Right kidney (tissue), 9 donors: ENCODE data around the gene TRPV5.
"Not testable (repeated sequence)": the region's sequence is repeated elsewhere in the genome, so short reads cannot be mapped to it uniquely, and the experiment has no call there.

Experiments
- DNase-seq: peaks from one replicate; pipeline ENCODE4 v3.0.0-alpha.2; 2016
- long read RNA-seq, 8 donors: transcript quantifications; one replicate each; lab custom pipeline, GENCODE V29; 2026

The TRPV5 gene
- long read RNA-seq, donor 1, result 0 reads
- long read RNA-seq, donor 2, result 0 reads
- long read RNA-seq, donor 3, result 0 reads
- long read RNA-seq, donor 4, result 0 reads
- long read RNA-seq, donor 5, result 0 reads
- long read RNA-seq, donor 6, result 0 reads
- long read RNA-seq, donor 7, result 0 reads
- long read RNA-seq, donor 8, result 0 reads

DNA sequence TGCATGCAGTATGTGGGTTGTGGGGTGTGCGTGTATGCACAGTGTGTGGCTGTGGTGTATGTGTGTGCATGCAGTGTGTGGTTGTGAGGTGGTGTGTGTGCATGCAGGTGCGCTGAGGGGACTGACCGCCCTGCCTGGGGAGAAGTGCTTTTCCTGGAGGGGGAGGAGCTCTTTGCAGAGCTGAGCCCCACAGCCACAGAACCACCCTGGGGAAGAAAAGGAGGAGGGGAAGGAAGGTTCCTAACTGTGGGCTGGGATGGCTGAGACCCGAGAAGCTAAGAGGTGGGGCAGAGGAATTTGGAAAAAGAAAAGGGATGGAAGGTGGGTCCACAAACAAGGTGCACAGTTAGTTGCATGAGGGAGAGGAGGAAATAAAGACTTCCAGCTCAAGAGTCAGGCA lies at the start of gene TRPV5:
Gene TRPV5, minus strand, starts transcription at position 123 of the 400 bp plus-strand sequence. CDS start 287 bp downstream, outside the sequence.
- no peak for DNase-seq

DNA sequence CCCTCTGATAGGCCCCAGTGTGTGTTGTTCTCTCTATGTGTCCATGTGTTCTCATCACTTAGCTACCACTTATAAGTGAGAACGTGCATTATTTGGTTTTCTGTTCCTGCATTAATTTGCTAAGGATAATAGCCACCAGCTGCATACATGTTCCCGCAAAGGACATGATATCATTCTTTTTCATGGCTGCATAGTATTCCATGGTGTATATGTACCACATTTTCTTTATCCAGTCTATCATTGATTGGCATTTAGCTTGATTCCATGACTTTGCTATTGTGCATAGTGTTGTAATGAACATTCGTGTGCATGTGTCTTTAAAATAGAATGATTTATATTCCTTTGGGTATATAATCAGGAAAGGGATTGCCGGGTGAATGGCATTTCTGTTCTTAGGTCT lies 44.9 kb upstream of the TRPV5 start:
- DNase-seq, result not testable (repeated sequence)

DNA sequence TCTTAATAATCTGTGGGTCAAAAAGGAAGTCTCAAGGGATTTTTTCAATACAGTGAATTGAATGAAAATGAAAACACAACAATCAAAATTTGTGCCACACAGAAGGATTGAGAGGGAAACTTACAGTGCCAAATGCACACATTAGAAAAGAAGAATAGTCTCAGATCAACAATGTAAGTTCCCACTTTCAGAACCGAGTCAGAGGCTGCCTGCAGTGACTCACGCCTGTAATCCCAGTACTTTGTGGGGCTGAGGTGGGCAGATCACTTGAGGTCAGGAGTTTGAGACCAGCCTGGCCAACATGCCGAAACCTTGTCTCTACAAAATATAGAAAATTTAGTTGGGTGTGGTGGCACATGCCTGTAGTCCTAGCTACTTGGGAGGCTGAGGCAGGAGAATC lies 41.1 kb upstream of the TRPV5 start:
- no peak for DNase-seq

DNA sequence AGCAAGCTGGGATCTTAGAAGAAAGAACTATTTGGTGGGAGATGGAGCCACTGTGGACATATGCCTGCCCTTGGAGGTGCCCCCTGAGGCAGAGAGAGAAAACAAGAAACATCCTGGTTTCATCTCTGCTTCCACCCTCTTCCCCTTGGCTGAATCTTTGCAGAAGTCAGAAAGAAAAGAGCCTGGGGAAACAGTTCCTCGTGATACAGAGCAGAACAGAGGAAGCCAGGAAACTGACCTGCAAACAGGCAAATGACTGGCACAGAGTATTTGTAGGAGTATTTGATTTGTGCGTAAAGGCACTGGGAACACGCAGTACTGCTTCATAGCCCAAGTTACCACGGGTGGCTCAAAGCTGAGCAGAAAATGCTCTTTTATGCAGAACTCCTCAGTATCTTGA lies 35.6 kb upstream of the TRPV5 start:
- no peak for DNase-seq

DNA sequence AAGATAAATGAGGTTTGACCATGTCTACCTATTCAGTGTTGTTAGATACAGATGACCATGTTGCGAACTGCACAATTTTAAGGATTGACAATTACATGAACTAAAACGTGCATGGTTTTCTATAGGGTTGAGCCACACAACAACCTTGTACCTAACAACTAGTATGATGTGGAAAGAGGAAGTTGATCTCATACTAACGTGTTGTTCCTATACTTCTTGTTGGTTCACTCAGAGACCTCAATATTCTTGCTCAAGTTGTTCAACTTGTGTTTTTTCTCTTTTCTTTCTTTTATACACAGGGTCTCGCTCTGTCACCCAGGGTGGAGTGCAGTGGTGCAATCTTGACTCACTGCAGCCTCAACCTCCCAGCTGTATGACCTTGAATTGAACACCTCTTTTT lies 34.7 kb upstream of the TRPV5 start:
- no peak for DNase-seq

- no peak for DNase-seq
These were observed 31.1 kb upstream of the TRPV5 start for GRCh38 chr7:142964502-142965246.

DNA sequence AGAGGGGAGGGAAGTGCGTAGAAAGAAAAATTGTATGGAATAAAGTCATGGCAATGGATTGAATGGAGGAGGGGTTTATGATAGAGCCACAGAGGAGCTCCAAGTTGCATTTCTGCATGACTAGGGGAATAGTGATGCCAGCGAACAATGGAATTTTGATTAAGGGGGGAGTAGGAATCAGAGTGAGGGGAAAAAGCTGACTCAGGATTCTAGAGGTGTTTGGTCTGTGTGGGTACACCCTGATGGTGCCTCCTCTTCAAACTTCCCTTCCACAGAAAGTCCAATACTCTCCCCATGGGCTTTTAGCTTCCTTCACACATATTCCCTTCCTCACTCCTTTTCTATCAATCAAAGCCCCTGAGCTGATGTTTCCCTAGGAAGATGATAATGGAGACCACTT lies 30.4 kb upstream of the TRPV5 start:
- DNase-seq, result no peak

GRCh38 chr7:142962991-142963390 lies 29.4 kb upstream of the TRPV5 start:
- DNase-seq, result no peak

- DNase-seq, result no peak
These were observed 28.7 kb upstream of the TRPV5 start, which contains the start of gene KEL for GRCh38 chr7:142961973-142962926. TSS of gene KEL (minus strand) at chr7:142962363. CDS start at chr7:142962206, 157 bp downstream.

DNA sequence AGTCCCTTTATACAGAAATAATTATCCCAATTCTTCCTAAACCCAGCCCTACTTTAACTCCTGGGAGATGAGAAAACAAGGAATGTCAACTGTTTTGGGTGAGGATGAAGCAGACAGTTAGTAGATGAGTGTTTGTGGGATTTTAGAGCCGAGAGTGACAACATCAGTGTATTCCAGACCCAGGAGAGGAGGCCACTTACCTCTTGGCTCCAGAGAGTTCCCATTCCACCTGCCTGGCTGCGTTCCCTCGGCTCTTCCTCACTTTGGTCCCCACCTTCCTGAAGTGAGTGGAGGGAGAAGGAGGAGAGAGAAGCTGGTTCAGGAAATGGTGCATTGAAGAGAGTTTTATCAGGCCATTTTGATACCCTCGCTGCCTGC lies 28.0 kb upstream of the TRPV5 start:
- DNase-seq, result no peak

- DNase-seq, result no peak
These were observed 27.5 kb upstream of the TRPV5 start for GRCh38 chr7:142960955-142961512.

GRCh38 chr7:142959202-142959601 lies 25.7 kb upstream of the TRPV5 start:
- no peak for DNase-seq

DNA sequence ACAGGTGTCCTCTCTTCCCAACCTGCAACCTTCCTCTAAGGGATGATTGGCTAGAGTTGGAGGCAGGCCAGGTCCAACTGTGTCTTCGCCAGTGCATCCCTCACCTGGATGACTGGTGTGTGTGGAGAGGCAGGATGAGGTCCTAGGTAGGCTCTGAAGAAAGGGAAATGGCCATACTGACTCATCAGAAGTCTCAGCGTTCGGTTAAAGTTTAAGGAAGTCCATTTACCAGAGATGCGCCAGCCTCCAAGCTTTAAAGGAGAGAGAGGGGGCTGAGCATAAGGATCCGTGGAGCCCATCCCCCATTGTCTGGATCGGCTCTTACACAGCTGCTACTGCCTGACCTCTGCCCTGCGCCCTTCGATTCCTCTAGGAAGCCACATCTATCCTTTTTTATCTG lies 24.2 kb upstream of the TRPV5 start:
- no peak for DNase-seq

- DNase-seq, result no peak
These were observed 23.5 kb upstream of the TRPV5 start for GRCh38 chr7:142956951-142957623.

DNA sequence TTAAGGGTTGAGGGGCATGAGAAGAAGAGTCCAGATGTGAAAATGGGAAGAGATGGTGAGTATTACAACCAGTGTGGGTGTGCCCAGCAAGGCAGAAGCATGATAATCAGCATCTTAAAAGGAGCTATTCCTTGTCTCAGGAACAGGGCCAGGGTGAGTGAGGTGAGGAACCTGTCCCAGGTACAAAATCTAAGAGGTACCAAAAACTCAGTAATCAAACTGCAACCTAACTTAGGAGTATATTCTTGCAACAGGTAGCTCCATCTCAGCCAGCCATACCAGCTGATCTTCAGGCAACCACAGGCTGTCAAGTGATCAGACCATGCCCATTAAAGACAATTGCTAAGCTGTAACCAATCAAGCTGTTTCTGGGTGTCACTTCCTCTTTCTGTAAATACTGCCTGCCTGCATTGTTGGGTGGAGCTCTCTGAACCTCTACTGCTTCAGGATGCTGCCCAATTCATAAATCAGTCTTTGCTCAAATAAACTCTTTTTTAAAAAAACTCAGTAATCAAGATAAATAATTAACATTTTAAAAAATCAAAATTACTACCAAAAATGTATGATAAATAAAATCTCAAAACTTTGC lies 21.2 kb upstream of the TRPV5 start:
- DNase-seq, result no peak

DNA sequence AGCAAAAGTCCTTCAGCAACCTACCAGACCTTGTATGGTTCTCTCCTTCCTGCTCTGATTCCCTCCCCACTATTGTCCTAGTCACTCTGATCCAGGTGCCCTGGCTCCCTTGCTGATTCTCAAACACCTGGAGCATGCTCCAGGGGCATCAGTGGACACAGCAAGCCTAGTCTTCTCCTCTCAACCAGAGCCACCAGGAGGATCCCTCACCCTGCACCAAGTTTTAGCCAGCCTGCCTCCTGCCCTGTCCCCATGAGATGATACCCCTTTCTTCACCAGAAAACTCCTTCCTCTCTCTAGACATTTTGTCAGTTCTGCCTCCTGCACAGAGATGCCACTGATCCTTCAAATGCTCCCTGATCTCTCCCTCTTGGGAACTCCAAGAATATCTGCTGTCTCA lies 16.7 kb upstream of the TRPV5 start:
- no peak for DNase-seq

GRCh38 chr7:142948603-142949002 lies 15.1 kb upstream of the TRPV5 start:
- no peak for DNase-seq

- no peak for DNase-seq
These were observed 11.5 kb upstream of the TRPV5 start for GRCh38 chr7:142945001-142945400.

DNA sequence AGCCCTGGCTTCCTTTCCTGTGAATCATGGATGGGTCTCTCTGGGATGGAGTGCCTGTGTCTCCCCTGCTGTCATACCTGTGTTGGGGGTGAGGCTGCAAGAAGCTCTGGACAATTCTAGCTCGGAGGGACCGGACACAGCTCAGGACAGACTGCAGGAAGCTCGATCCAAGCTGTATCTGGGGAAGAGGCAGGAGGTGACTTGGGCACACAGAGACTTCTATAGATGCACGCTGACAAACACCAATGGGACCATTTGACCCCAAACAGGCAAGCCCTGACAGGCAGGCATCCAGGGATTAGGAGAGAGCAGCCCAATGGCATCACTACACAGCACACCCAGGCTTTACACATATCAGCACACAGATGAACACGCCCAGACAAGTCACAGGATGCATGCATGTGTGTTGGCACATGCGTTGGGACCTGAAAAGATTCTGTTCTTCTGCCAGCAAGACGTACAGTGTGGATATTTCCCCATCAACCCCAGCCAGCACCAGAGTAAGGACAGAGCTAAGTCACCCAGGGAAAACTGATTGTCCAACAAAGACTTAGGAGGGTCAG lies 10.2 kb upstream of the TRPV5 start:
- DNase-seq, result no peak

GRCh38 chr7:142942746-142943145 lies 9.2 kb upstream of the TRPV5 start:
- no peak for DNase-seq

GRCh38 chr7:142941541-142941940 lies 8.0 kb upstream of the TRPV5 start:
- no peak for DNase-seq
